LHCN-M2 (cell line): ENCODE results near the gene CLIC1. TPM values are rescaled to one million over a fixed set of nuclear protein-coding genes. Genes with fewer than 3 reads are reported as not detected.
"Not testable (repeated sequence)": the region's sequence is repeated elsewhere in the genome, so short reads cannot be mapped to it uniquely, and the experiment has no call there.

Source experiments
- DNase-seq: peaks from one replicate; pipeline ENCODE4 v3.0.0-alpha.2; 2012; ENCODE audit warnings: low read depth
- total RNA-seq: library from RNA; depleted of rRNA; stranded (reverse); fragments of >200 nt; gene quantifications from 2 replicates; pipeline ENCODE4 v1.2.3, GENCODE V29; 2014

The CLIC1 gene
- total RNA-seq, 1 experiment from 2014 or later: 771 TPM

- peak; percentile 42 for DNase-seq
Observed at GRCh38 chr6:31723245-31723979, 12.9 kb downstream of the CLIC1 start, which contains the start of gene MPIG6B. TSS of gene MPIG6B (plus strand) at chr6:31723373. CDS start at chr6:31723384, 11 bp downstream.

DNA sequence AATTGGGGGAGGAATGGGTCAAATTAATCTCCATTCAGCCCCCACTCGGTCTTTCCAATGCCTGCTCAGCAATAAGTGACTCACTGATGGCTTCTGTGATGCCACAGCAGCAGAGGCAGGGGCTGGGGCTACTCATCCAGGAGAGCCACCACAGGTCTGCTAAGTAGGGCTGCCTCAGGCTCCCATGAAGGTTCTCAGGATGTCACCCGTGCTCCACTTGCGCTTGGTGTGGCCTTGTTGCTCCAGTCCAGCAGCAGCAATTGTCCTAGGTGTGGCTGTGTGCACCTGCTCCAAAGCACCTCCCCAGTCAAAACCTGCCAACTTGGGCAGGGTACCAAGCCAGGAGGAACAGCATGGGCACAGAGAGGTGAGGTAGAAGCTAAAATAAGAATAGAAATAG, 14.2 kb downstream of the CLIC1 start:
- DNase-seq: no peak

GRCh38 chr6:31721351-31722020, 14.8 kb downstream of the CLIC1 start, which contains the start of gene LY6G6C:
TSS of gene LY6G6C (minus strand) at chr6:31721746. CDS start at chr6:31721679, 67 bp downstream.
- DNase-seq: no peak

DNA sequence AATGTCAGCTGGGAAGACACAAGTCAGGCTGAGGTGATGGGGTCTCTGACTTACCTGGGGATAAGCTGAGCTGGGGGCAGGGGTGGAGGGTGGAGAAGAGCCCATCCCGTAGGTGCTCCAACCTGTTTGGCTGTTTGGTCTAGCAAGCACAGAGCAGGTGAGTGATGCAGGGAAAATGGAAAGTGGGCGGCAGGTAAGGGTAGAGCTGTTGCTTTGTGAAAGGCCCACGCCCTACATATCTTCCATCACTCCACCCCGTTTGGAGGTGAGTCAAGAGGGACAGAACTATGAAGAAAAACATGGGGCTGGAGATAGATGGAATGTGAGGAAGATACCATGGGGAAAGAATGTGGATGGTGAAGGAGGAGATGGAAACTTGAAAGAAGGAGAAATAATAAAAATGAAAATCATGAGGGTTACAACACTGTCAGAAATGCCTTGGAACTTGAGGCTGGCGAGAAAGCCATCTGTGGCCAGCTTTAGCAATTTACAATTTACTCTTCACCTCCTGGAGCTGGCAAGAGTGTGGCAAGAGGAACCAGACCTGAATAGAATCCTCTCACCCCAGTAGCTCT, 16.0 kb downstream of the CLIC1 start:
- no peak for DNase-seq

- DNase-seq: no peak
Observed at GRCh38 chr6:31719001-31719400, 17.3 kb downstream of the CLIC1 start.

DNA sequence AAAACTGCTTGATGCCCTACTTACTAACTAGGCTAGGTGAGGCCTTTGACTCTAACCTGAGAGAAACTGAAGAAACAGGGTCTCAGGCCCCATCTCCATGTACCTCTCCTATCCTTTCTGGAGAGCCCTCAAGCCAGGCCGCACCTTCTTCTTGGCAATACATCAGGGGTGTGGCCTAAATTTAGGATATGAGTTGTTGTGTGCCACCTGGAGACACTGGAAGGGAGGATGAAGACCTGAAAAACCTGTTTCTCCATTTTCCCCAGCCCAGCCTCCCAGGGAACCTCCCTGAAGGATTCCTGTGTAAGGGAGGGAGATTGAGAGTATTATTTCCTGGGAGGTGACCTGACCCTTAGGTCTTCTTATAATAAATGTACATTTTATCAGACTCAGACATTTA, 18.1 kb downstream of the CLIC1 start:
- no peak for DNase-seq

DNA sequence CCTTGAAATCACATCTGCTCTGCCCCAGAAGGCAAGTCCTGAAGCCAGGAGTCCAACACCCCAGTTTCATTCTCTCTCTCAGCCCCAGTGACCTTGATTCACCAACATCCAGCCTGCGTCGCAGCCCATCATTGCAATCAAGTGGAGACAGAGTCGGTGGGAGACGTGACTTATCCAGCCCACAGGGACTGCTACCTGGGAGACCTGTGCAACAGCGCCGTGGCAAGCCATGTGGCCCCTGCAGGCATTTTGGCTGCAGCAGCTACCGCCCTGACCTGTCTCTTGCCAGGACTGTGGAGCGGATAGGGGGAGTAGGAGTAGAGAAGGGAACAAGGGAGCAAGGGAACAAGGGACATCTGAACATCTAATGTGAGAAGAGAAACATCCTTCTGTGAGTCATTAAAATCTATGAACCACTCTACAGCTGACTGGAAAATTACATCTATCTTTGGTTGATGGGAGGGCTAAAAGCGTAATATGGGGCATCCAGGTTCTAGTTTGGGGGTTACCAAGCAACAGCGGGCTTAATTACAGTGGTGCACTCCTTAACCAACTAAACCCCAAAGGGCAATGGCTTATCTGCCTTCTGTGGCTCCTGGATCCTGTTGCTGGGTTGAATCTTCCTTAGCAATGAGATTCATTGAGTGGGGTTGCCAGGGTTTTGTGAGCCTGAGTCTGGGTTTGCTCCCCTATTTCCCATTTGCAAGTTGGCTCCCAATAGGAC, 18.7 kb downstream of the CLIC1 start:
- no peak for DNase-seq

DNA sequence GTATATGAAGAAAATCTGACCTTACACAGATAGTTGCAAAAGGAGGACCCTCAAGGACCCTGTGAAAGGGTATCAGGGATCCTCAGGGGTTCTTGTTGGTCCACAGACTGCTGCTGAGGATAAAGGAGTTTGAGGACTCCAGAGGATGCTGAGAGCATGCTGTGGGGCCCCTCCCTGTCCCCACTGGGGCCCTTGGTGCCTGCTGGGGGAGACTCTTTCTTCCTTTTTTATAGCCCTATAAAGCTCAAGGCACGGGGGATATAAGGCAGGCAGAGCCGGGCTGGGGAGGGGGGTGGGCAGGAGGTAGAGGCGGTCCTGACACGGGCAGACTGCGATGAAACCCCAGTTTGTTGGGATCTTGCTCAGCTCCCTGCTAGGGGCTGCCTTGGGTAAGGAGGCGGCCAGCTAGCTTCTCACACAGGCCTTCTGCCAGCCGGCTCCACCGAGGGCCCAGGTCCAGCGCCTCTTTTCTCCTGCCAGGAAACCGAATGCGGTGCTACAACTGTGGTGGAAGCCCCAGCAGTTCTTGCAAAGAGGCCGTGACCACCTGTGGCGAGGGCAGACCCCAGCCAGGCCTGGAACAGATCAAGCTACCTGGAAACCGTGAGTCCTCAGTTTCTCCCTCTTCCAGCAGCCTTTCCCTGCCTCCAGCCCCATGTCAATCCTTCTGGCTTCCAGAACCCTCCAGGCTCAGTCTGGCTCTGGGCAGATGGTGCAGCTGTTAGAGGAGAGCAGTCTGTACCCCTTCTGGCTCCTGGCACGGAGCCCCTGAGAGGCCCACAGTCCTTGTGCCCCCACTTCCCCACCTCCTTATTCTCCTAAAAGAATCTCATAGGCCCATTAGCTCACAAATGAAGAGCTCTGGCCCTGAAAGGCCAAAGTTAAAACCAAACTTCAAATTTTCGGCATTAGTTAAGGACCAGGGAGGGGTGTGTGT, 21.0 kb downstream of the CLIC1 start, which contains the start of gene LY6G6D:
LY6G6D (plus strand) TSS at position 327 of the 937 bp plus-strand sequence; CDS start at position 335, 8 bp downstream.
- DNase-seq: no peak

- DNase-seq: no peak
Observed at GRCh38 chr6:31713991-31714684, 22.2 kb downstream of the CLIC1 start.

DNA sequence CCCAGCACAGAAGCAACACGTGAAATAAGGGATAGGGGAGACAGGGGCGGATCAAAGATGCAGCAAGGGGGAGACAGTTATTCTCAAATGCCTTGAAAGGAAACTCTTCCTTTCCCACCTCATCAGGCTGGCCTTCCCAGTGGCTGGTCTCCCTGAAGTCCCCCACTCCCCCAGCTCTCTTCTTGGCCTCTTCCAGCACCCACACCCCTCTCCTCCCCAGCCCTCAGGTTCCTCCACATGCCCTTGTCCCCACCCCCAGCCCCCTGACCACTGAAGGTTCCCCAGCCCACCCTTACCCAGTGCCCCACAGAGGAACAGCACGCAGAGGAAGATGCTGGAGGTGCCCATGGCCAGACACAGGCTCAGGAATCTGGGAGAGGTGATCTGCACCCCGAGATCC, 22.9 kb downstream of the CLIC1 start:
- no peak for DNase-seq

- DNase-seq: no peak
Observed at GRCh38 chr6:31712296-31712695, 24.0 kb downstream of the CLIC1 start.

DNA sequence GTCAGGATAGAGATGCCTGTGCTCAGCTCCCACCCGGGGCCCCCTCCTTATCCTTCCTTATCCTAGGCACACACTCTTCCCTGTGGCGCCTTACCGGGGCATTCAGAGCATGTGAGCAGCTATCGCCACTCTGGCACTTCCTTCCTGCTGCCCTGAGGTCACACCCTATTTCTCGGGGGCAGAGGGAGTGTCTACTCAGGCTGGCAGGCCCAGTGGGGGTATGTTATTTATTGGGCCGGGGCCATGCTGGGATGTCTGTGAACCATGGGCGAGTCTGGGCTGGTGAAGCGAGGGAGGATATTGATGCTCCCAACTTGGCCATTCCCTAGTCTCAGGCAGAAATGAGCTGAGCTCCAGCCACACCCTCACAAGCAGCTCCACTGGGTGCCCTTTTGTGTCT, 25.1 kb downstream of the CLIC1 start:
- DNase-seq: no peak

DNA sequence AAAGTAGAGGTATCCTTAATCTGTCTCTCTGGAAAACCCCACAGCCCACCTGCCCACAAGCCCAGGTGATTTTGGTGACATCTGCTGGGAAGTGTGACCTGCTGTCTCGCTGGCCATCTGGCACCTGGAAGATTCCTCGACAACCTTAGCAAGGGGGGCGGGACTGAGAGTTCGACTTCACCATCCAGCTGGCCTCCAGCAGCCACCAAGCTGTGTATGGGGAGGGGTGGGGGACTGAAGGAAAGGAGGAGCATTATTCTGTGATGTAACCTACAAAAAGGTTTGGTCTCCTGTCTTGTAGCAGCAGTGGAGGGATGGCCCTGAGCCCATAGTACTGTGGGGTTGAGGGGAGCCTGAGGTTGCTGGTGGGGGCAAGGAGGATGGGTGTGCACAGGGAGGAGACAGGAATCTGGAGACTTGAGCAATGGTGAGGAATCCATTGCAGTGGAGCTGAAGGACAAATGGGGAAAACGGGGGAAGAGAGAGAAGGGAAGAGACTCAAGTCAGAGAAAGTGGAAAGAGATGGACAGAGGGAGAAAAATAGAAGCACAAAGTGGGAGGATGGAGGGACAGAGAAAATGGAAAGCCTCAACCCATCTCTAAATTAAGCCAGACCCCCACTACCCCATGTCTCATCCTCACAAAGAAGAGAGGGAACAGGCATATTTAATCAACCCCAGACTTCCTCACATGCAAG, 25.7 kb downstream of the CLIC1 start:
- DNase-seq: no peak

DNA sequence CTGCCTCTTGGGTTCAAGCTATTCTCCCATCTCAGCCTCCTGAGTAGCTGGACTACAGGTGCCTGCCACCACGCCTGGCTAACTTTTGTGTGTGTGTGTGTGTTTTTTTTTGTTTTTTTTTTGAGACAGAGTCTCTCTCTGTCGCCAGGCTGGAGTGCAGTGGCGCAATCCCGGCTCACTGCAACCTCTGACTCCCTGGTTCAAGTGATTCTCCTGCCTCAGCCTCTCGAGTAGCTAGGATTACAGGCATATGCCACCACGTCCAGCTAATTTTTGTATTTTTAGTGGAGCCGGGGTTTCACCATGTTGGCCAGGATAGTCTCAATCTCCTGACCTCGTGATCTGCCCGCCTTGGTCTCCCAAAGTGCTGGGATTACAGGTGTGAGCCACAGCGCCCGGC, 27.2 kb downstream of the CLIC1 start:
- not testable (repeated sequence) for DNase-seq

DNA sequence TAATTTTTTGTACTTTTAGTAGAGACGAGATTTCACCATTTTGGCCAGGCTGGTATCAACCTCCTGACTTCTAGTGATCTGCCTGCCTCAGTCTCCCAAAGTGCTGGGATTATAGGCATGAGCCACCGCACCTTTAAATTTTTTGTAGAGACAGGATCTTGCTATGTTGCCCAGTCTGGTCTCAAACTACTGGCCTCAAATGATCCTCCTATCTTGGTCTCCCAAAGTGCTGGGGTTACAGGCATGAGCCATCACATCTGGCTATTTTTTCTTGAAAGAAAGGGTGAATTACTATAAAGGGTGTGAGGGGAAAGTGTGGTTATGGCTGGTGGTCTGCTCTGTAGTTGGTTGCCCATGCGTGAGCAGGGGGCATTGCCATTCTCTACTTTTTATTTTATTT, 28.1 kb downstream of the CLIC1 start:
- DNase-seq: no peak

DNA sequence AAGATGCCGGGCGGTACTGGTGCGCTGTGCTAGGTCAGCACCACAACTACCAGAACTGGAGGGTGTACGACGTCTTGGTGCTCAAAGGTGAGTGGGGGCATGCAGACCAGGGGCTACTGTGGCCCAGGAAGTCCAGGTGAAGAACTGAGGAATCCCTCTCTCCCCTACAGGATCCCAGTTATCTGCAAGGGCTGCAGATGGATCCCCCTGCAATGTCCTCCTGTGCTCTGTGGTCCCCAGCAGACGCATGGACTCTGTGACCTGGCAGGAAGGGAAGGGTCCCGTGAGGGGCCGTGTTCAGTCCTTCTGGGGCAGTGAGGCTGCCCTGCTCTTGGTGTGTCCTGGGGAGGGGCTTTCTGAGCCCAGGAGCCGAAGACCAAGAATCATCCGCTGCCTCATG, 28.6 kb downstream of the CLIC1 start:
- no peak for DNase-seq

DNA sequence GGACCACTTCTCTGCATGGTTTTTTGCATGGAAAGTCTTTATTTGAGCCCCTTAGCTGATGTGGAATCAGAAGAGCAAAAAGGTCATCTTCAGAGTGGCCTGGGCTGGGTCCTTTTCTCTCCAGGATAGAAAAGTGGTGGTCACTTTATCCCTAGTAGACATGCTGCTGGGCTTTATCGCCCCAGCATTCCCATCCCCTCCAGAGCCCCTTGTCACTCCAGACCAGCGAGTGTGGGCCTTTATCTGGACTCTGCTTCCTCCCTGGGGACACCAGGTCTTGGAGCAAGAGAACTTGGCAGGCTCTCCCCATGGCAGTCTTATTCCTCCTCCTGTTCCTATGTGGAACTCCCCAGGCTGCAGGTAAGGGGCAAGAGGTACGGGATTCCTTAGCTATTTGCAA, 29.7 kb downstream of the CLIC1 start, which contains the start of gene LY6G6F:
LY6G6F (plus strand) TSS at position 268 of the 400 bp plus-strand sequence; CDS start at position 309, 41 bp downstream.
- DNase-seq: no peak

GRCh38 chr6:31705931-31706330, 30.4 kb downstream of the CLIC1 start:
- DNase-seq: no peak
